Measurements from ENCODE around the gene JOSD2.
"Not testable (repeated sequence)": the region's sequence is repeated elsewhere in the genome, so short reads cannot be mapped to it uniquely, and the experiment has no call there.

Gene JOSD2

GRCh38 chr19:50475736-50476223, 35.2 kb downstream of the JOSD2 start:
- DNase-seq (ENCODE audit: low spot score) = no peak

DNA sequence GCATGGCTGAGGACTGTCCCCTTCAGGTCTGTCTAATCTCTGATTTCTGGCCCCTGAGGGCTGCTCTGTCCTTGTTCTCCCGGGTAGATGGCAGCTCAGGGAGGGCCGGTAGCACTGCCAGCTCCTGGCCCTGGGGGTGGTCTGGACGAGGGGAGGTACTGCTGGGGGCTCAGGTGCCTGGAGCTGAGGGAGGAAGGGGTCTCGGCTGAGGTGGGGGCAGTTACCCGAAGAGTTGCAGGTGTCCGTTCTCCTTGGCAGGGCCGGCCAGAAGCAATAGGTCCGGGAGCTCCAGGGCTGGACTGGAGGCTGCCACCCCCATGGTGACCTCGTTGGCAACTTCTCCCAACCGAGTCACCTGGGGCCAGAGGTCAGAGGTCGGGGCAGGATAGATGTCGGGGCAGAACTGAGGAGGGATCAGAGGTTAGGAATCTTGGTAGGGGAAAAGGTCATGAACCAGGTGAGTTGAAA, 35.9 kb downstream of the JOSD2 start:
- no peak for DNase-seq (ENCODE audit: low spot score)

DNA sequence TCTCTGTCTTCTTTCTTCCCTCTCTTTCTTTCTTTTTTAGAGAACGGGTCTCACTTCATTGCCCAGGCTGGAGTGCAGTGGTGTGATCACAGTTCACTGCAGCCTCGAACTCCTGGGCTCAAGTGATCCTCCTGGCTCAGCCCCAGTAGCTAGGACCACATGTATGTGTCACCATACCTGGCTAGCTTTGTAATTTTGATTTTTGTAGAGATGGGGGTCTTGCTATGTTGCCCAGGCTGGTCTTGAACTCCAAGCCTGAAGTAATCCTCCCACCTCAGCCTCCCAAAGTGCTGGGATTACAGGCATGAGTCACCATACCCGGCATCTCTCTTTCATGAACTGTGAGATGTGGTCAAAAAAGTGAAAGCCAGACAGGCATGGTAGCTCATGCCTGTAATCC, 37.7 kb downstream of the JOSD2 start:
- DNase-seq (ENCODE audit: low spot score) = not testable (repeated sequence)

DNA sequence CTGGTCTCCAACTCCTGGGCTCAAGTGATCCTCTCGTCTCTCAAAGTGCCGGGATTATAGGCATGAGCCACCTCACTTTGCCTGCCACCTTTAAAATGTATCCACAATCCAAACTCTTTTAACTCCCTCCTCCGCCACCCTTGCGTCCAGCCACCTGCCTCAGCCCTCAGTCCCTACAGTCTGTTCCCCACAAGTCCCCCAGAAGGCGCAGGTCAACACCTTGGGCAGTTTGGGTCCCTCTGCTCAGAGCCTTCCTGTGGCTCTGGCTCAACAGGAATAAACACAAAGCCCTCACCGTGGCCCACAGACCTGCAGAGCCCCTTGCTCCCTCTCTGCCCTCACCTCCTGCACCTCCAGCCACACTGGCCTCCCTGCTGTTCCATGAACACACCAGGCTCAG, 42.2 kb downstream of the JOSD2 start:
- DNase-seq (ENCODE audit: low spot score) = no peak

DNA sequence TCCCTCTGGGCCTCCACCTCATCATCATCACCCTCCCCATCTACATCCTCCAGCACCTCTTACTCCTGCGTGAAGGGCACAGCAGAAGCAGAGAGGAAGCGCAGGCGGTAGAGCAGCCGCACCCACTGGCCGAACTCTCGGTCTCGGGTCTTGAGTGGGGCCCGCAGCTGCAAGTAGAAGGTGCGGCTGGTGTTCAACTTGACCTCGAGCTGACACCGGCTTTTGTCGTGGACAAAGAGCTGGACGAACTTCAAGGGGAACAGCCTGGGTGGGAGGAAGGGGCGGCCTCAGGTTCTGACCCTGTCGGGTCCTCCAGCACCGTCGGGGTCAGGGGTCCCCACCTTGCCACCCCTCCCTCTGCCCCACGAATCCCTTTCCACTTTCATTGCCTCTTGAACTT, 43.4 kb downstream of the JOSD2 start:
- DNase-seq (ENCODE audit: low spot score) = no peak

DNA sequence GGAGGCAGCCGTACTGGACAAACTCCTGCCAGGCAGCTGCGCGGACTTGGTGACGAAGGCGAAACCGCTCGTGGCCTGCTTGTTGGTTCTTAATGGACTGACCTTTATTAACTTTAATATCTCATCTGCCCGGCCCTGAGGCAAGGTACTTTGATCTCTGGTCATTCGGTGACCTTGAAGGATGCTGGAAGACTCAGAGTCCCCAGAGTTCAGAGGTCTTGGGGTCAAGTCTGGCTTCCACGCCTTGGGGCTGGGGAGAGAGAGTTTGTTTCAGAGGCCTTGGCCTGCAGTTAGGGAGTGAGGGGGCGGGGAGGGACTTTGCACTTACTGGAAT, 44.3 kb downstream of the JOSD2 start:
- no peak for DNase-seq (ENCODE audit: low spot score)

DNA sequence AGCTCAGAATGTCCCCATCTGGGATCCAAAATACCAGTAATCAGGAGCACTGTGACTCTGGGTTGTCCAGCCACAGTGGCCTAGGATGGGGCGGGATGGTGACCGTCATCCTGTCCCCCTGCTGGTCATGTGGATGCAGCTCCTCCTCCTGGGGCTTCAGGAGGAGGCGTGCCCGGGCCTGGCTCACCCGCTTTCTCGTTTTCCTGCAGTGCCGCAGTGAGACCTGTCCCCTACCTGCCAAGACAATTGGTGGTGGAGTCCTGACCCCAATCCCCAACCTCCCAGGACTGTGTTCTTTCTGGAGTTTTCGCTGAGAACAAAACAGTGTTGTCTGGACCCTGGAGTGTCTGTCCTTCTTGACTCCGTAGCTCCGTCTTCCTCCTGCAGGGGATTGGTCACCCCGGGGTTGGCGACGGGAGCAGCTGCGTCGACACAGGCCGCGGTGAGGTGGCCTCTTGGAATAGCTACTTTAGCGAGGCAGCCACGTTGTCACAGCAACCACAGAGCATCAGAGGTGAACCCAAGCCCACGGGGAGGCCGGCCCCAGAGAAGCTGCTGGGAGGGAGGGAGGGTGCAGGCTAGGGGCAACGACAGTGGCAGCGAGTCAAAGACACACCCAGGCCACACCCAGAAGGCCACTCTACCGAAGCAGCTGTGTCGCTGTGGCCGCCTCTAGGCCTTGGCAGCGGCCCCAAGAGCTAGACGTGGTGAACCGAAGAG, 44.8 kb downstream of the JOSD2 start:
- no peak for DNase-seq (ENCODE audit: low spot score)

GRCh38 chr19:50465000-50465399, 46.0 kb downstream of the JOSD2 start:
- DNase-seq (ENCODE audit: low spot score) = no peak

DNA sequence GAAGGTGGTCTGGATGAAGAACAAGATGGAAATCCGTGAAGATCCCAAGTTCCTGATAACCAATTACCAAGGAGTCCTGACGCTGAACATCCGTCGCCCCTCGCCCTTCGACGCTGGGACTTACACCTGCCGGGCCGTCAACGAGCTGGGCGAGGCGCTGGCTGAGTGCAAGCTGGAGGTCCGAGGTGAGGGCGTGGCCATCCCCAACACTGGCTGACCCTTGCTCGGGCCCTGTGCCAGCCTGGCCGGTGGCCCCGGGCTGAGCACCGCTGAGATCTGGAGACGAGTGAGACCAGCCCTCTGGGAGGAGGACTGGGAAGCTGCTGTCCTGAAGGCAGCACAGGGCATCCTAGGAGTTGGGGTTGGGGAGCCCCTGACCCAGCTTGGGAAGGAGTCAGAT, 46.6 kb downstream of the JOSD2 start:
- no peak for DNase-seq (ENCODE audit: low spot score)

DNA sequence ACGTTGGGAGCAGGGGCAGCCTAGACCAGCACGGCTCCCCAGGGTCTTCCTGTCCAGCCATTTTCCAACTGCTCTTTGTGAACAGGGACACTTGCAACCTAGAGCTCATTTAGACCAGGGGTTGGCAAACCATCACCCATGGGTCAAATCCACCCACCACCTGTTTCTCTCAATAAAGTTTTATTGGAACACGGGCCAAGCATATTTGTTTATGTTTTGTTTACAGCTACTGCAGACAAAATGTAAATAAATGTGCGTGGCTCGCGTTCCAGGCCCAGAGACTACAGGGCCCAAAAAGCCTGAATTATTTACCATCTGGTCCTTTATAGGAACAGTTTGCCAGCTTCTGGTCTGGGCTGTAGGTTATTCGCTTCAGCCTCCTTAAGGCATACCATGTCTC, 48.0 kb downstream of the JOSD2 start:
- DNase-seq (ENCODE audit: low spot score) = no peak

DNA sequence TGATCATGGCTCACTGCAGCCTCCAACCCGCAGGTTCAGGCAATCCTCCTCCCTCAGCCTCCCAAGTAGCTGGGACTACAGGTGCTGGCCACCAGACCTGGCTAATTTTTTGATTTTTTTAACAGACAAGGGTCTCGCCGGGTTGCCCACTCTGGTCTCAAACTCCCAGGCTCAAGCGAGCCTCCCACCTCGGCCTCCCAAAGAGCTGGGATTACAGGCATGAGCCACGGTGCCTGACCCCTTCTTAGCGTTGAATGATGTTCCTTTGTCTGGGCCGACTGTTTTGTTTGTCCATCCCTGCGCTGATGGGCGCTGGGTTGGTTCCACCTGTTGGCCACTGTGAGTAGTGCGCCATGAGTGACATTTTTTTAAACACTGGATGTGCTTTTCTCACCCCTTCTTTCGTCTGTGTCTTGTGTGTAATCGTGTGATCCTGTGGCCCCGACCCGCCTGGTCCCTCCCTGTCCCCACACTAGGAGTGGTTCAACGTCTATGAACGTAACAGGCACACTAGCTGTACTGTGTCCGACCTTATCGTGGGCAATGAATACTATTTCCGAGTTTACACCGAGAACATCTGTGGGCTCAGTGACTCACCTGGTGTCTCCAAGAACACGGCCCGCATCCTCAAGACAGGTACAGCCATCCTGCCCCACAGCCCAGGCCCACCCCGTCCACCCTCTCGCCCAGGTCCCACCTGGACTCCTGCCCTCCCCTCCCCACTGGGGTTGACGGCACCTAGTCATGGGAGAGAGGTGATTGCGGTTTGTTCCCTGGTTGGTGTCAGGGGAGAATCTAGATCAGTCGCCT, 49.7 kb downstream of the JOSD2 start:
- DNase-seq (ENCODE audit: low spot score) = peak; percentile 49

- no peak for DNase-seq (ENCODE audit: low spot score)
Observed at GRCh38 chr19:50460161-50460765, 50.7 kb downstream of the JOSD2 start.

GRCh38 chr19:50459638-50460037, 51.4 kb downstream of the JOSD2 start:
- no peak for DNase-seq (ENCODE audit: low spot score)

GRCh38 chr19:50459067-50459456, 51.9 kb downstream of the JOSD2 start:
- DNase-seq (ENCODE audit: low spot score) = no peak

- no peak for DNase-seq (ENCODE audit: low spot score)
Observed at GRCh38 chr19:50458396-50459066, 52.5 kb downstream of the JOSD2 start.

GRCh38 chr19:50457300-50457699, 53.7 kb downstream of the JOSD2 start:
- DNase-seq (ENCODE audit: low spot score) = no peak
